Hematopoietic multipotent progenitor cell treated with erythropoietin and hydrocortisone succinate and interleukin-3 and kit ligand, for 17 days (in vitro differentiated cells): ENCODE data around the gene PDIA2.
"Not testable (repeated sequence)": the region's sequence is repeated elsewhere in the genome, so short reads cannot be mapped to it uniquely, and the experiment has no call there.

Experiments used
- DNase-seq: peaks from one replicate; pipeline ENCODE4 v3.0.0-alpha.2; 2015; ENCODE audit warnings: low spot score

Gene PDIA2

GRCh38 chr16:264440-264951 lies 18.5 kb upstream of the PDIA2 start:
- no peak for DNase-seq

GRCh38 chr16:265002-265529 lies 17.9 kb upstream of the PDIA2 start:
- no peak for DNase-seq

GRCh38 chr16:265711-266110 lies 17.3 kb upstream of the PDIA2 start:
- DNase-seq: no peak

- no peak for DNase-seq
Measured at GRCh38 chr16:266258-267164, 16.5 kb upstream of the PDIA2 start.

GRCh38 chr16:267562-267961 lies 15.4 kb upstream of the PDIA2 start:
- DNase-seq: not testable (repeated sequence)

- no peak for DNase-seq
Measured at GRCh38 chr16:268141-269053, 14.6 kb upstream of the PDIA2 start.

- no peak for DNase-seq
Measured at GRCh38 chr16:269061-269796, 13.7 kb upstream of the PDIA2 start.

GRCh38 chr16:270381-271255 lies 12.3 kb upstream of the PDIA2 start:
- DNase-seq: no peak

GRCh38 chr16:272633-273546 lies 10.1 kb upstream of the PDIA2 start:
- no peak for DNase-seq

GRCh38 chr16:273547-274421 lies 9.2 kb upstream of the PDIA2 start:
- peak; percentile 8 for DNase-seq

- DNase-seq: no peak
Measured at GRCh38 chr16:275041-275641, 7.8 kb upstream of the PDIA2 start.

- DNase-seq: no peak
Measured at GRCh38 chr16:275786-276232, 7.2 kb upstream of the PDIA2 start, which contains the start of gene RGS11. RGS11 (minus strand) TSS chr16:275944; CDS start chr16:275911, 33 bp downstream.

- DNase-seq: no peak
Measured at GRCh38 chr16:276426-277077, 6.4 kb upstream of the PDIA2 start.

- peak; percentile 42 for DNase-seq
Measured at GRCh38 chr16:278863-279366, 4.0 kb upstream of the PDIA2 start.

GRCh38 chr16:279531-279930 lies 3.4 kb upstream of the PDIA2 start:
- DNase-seq: no peak

GRCh38 chr16:280005-280460 lies 2.9 kb upstream of the PDIA2 start:
- no peak for DNase-seq

- no peak for DNase-seq
Measured at GRCh38 chr16:280552-280951, 2.4 kb upstream of the PDIA2 start, which contains the start of gene ARHGDIG. ARHGDIG (plus strand) TSS chr16:280591; CDS start chr16:280681, 90 bp downstream.
